ENCODE results near the gene SIRT3. TPM values are rescaled to one million over a fixed set of nuclear protein-coding genes. Genes with fewer than 3 reads are reported as not detected.
"Not testable (repeated sequence)": the region's sequence is repeated elsewhere in the genome, so short reads cannot be mapped to it uniquely, and the experiment has no call there.

The SIRT3 gene
- total and polyA plus RNA-seq, 4 donors = 14.6 to 21.2 (median 16.4) TPM

- peaks cover 0 to 11% (median 9%) of the 10 kb centered on the region in 5 donors for H3K4me1 ChIP-seq (ENCODE audit: control insufficient read depth in 5 of 5, insufficient read depth in 5 of 5, low read length in 5 of 5)
- H3K27me3 ChIP-seq (ENCODE audit: control insufficient read depth in 3 of 3, insufficient read depth in 3 of 3, low read length in 2 of 3) = no peaks in the 10 kb centered on the region
- TF ChIP-seq, protein P1, sequence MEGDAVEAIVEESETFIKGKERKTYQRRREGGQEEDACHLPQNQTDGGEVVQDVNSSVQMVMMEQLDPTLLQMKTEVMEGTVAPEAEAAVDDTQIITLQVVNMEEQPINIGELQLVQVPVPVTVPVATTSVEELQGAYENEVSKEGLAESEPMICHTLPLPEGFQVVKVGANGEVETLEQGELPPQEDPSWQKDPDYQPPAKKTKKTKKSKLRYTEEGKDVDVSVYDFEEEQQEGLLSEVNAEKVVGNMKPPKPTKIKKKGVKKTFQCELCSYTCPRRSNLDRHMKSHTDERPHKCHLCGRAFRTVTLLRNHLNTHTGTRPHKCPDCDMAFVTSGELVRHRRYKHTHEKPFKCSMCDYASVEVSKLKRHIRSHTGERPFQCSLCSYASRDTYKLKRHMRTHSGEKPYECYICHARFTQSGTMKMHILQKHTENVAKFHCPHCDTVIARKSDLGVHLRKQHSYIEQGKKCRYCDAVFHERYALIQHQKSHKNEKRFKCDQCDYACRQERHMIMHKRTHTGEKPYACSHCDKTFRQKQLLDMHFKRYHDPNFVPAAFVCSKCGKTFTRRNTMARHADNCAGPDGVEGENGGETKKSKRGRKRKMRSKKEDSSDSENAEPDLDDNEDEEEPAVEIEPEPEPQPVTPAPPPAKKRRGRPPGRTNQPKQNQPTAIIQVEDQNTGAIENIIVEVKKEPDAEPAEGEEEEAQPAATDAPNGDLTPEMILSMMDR (IDR thresholded peaks at IDR 0.05; ENCODE audit: control extremely low read depth, extremely low read depth) = no peak
- no peak overlapping the region for H3K9ac ChIP-seq (ENCODE audit: insufficient read depth in 1 of 2, low read length in 2 of 2)
- DNase-seq (no peak), ATAC-seq (ENCODE audit: insufficient read depth, low FRiP score) (no peak)
- no peaks in the 10 kb centered on the region for H3K9me3 ChIP-seq (ENCODE audit: control insufficient read depth in 4 of 4, insufficient read depth in 3 of 4, low read length in 3 of 4)
- 97% methylated on average over 5 of the region's 5 CpGs for WGBS, 2 donors
- H3K36me3 ChIP-seq (ENCODE audit: control insufficient read depth in 4 of 4, insufficient read depth in 4 of 4, low read length in 4 of 4) = peaks cover 19 to 33% (median 27%) of the 10 kb centered on the region in 4 donors
- no peak overlapping the region for H3K4me3 ChIP-seq
- H3K27ac ChIP-seq (ENCODE audit: low read depth in 1 of 2, low read length in 1 of 2) = peak overlapping the region in 1 of 2 donors; percentile 37
Measured at GRCh38 chr11:241634-242033, 5.5 kb upstream of the SIRT3 start.

GRCh38 chr11:240315-240714, 4.2 kb upstream of the SIRT3 start:
- H3K9ac ChIP-seq (ENCODE audit: insufficient read depth in 1 of 2, low read length in 2 of 2) = no peak overlapping the region
- WGBS, 2 donors = 63 to 71% methylated on average over 1 of the region's 1 CpG
- H3K4me3 ChIP-seq = no peak overlapping the region
- no peak overlapping the region for H3K27ac ChIP-seq (ENCODE audit: low read depth in 1 of 2, low read length in 1 of 2)
- DNase-seq (no peak), ATAC-seq (ENCODE audit: insufficient read depth, low FRiP score) (no peak)
- H3K4me1 ChIP-seq (ENCODE audit: control insufficient read depth in 5 of 5, insufficient read depth in 5 of 5, low read length in 5 of 5) = peaks cover 0 to 16% (median 12%) of the 10 kb centered on the region in 5 donors
- no peaks in the 10 kb centered on the region for H3K9me3 ChIP-seq (ENCODE audit: control insufficient read depth in 4 of 4, insufficient read depth in 3 of 4, low read length in 3 of 4)
- no peaks in the 10 kb centered on the region for H3K27me3 ChIP-seq (ENCODE audit: control insufficient read depth in 3 of 3, insufficient read depth in 3 of 3, low read length in 2 of 3)
- TF ChIP-seq, protein P1 (IDR thresholded peaks at IDR 0.05; ENCODE audit: control extremely low read depth, extremely low read depth) = no peak
- peaks cover 12 to 25% (median 17%) of the 10 kb centered on the region in 4 donors for H3K36me3 ChIP-seq (ENCODE audit: control insufficient read depth in 4 of 4, insufficient read depth in 4 of 4, low read length in 4 of 4)

GRCh38 chr11:238346-238745, 2.2 kb upstream of the SIRT3 start:
- not testable (repeated sequence) for H3K27ac ChIP-seq (ENCODE audit: low read depth in 1 of 2, low read length in 1 of 2); H3K9me3 ChIP-seq (ENCODE audit: control insufficient read depth in 4 of 4, insufficient read depth in 3 of 4, low read length in 3 of 4); H3K9ac ChIP-seq (ENCODE audit: insufficient read depth in 1 of 2, low read length in 2 of 2); ATAC-seq (ENCODE audit: insufficient read depth, low FRiP score); H3K27me3 ChIP-seq (ENCODE audit: control insufficient read depth in 3 of 3, insufficient read depth in 3 of 3, low read length in 2 of 3); DNase-seq; H3K4me3 ChIP-seq
- 88 to 93% methylated on average over 7 of the region's 7 CpGs for WGBS, 2 donors
- H3K4me1 ChIP-seq (ENCODE audit: control insufficient read depth in 5 of 5, insufficient read depth in 5 of 5, low read length in 5 of 5) = peaks cover 5 to 19% (median 15%) of the 10 kb centered on the region in 5 donors
- peaks cover 7 to 13% (median 10%) of the 10 kb centered on the region in 4 donors for H3K36me3 ChIP-seq (ENCODE audit: control insufficient read depth in 4 of 4, insufficient read depth in 4 of 4, low read length in 4 of 4)

- H3K4me1 ChIP-seq (ENCODE audit: control insufficient read depth in 5 of 5, insufficient read depth in 5 of 5, low read length in 5 of 5) = peaks cover 5 to 19% (median 15%) of the 10 kb centered on the region in 5 donors
- H3K36me3 ChIP-seq (ENCODE audit: control insufficient read depth in 4 of 4, insufficient read depth in 4 of 4, low read length in 4 of 4) = peaks cover 7 to 16% (median 11%) of the 10 kb centered on the region in 4 donors
- DNase-seq (peak; percentile 90 to 93 (median 90)), ATAC-seq (ENCODE audit: insufficient read depth, low FRiP score) (peak; percentile 95)
- peak within 1 kb of the TSS; percentile 98 to 99 for H3K27ac ChIP-seq (ENCODE audit: low read depth in 1 of 2, low read length in 1 of 2)
- H3K27me3 ChIP-seq (ENCODE audit: control insufficient read depth in 3 of 3, insufficient read depth in 3 of 3, low read length in 2 of 3) = no peaks in the 10 kb centered on the region
- 1 to 2% methylated on average over 62 of the region's 62 CpGs for WGBS, 2 donors
- peak within 1 kb of the TSS; percentile 99 for H3K4me3 ChIP-seq
- TF ChIP-seq, protein P1 (IDR thresholded peaks at IDR 0.05; ENCODE audit: control extremely low read depth, extremely low read depth) = no peak
- peak within 1 kb of the TSS; percentile 93 to 95 for H3K9ac ChIP-seq (ENCODE audit: insufficient read depth in 1 of 2, low read length in 2 of 2)
- H3K9me3 ChIP-seq (ENCODE audit: control insufficient read depth in 4 of 4, insufficient read depth in 3 of 4, low read length in 3 of 4) = no peaks in the 10 kb centered on the region
Measured at GRCh38 chr11:236774-237767, 929 bp upstream of the SIRT3 start, which contains the start of gene PSMD13. Gene PSMD13, plus strand, starts transcription at chr11:236976. Its CDS starts 74 bp downstream, at chr11:237050.

All from lung (tissue), 12 donors.